H1 (cell line): ENCODE data around the gene NRP2. TPM values are rescaled to one million over a fixed set of nuclear protein-coding genes. Genes with fewer than 3 reads are reported as not detected.

Experiments used
- CTCF ChIA-PET: fragments of 300-600 bp; sonication (Branson Sonifier 250); formaldehyde crosslinking; loops from one replicate; lab custom pipeline; 2021; ENCODE audit not compliant: partially characterized antibody; lab: Charles Lee
- POLR2A ChIA-PET: fragments of 300-600 bp; sonication (Branson Sonifier 250); formaldehyde crosslinking; loops from one replicate; lab custom pipeline; 2021; ENCODE audit warnings: inconsistent platforms; ENCODE audit not compliant: partially characterized antibody; lab: Charles Lee
- DNase-seq, 2 experiments: peaks; one replicate each; pipeline versions ENCODE4 v3.0.0 to v3.0.0-alpha.2; 2010 to 2022; ENCODE audit warnings: low spot score in 2 of 2, low read depth in 1 of 2, mixed read lengths in 1 of 2
- FAIRE-seq: peaks from 2 replicates; lab custom pipeline; 2011; peaks lifted over from hg19 to GRCh38; lab: Jason Lieb, UNC
- H2AFZ ChIP-seq: 2 replicates; pipeline ENCODE4 v1.8.1; 2012; ENCODE audit warnings: low read length, inconsistent platforms
- H2AK5ac ChIP-seq: 2 replicates; pipeline ENCODE4 v1.6.1; 2013; ENCODE audit warnings: low read depth, low read length
- H2BK120ac ChIP-seq: replicated peaks from 2 replicates; pipeline ENCODE3; 2013; ENCODE audit warnings: low read depth, low read length, inconsistent platforms
- H2BK12ac ChIP-seq: 2 replicates; pipeline ENCODE4 v1.6.1; 2013; ENCODE audit warnings: low read depth, low read length
- H2BK15ac ChIP-seq: 2 replicates; pipeline ENCODE4 v1.6.1; 2013; ENCODE audit warnings: low read length
- H2BK20ac ChIP-seq: 2 replicates; pipeline ENCODE4 v1.6.1; 2013; ENCODE audit warnings: low read length
- H2BK5ac ChIP-seq: 2 replicates; pipeline ENCODE4 v1.6.1; 2013; ENCODE audit warnings: low read depth, low read length
- H3K14ac ChIP-seq: 2 replicates; pipeline ENCODE4 v1.6.1; 2013; ENCODE audit warnings: inconsistent platforms; ENCODE audit not compliant: insufficient read length
- H3K18ac ChIP-seq: 2 replicates; pipeline ENCODE4 v1.6.1; 2013; ENCODE audit warnings: low read length; ENCODE audit errors: extremely low read depth
- H3K23ac ChIP-seq: 2 replicates; pipeline ENCODE4 v1.6.1; 2013; ENCODE audit warnings: inconsistent platforms; ENCODE audit not compliant: insufficient read length
- H3K23me2 ChIP-seq: 2 replicates; pipeline ENCODE4 v1.6.1; 2013; ENCODE audit warnings: low read depth, low read length
- H3K27ac ChIP-seq: 2 replicates; pipeline ENCODE4 v1.6.1; 2011; ENCODE audit warnings: low read depth, low read length, inconsistent platforms
- H3K27me3 ChIP-seq, 4 experiments: replicated peaks in 1 of 4; 1 replicate in 1 of 4; 2 replicates in 3 of 4; pipeline versions ENCODE4 v1.6.1 to v1.8.1; 2011 to 2013; ENCODE audit warnings: low read length in 3 of 4, mild to moderate bottlenecking in 3 of 4, inconsistent platforms in 2 of 4, mixed read lengths in 2 of 4, moderate library complexity in 1 of 4; ENCODE audit not compliant: control insufficient read depth in 3 of 4, insufficient read depth in 3 of 4; ENCODE audit errors: extremely low read depth in 1 of 4
- H3K36me3 ChIP-seq, 4 experiments: 2 replicates each; pipeline versions ENCODE4 v1.6.1 to v1.8.1; 2011 to 2013; ENCODE audit warnings: mild to moderate bottlenecking in 4 of 4, low read length in 3 of 4, moderate library complexity in 2 of 4, control low read depth in 1 of 4, inconsistent platforms in 1 of 4; ENCODE audit not compliant: insufficient read depth in 4 of 4, control insufficient read depth in 2 of 4
- H3K4ac ChIP-seq: replicated peaks from 2 replicates; pipeline ENCODE3; 2013; ENCODE audit warnings: low read length, low read depth, mixed read lengths, inconsistent platforms; ENCODE audit not compliant: insufficient read length
- H3K4me1 ChIP-seq, 4 experiments: replicated peaks in 1 of 4; 1 replicate in 1 of 4; 2 replicates in 3 of 4; pipeline versions ENCODE4 v1.6.1 to v1.8.1; 2011 to 2013; ENCODE audit warnings: low read length in 3 of 4, inconsistent platforms in 2 of 4, mixed read lengths in 1 of 4; ENCODE audit not compliant: insufficient read depth in 4 of 4, control insufficient read depth in 3 of 4
- H3K4me2 ChIP-seq, 2 experiments: 2 replicates each; pipeline versions ENCODE4 v1.6.1 to v1.8.1; 2011 to 2013; ENCODE audit warnings: low read depth in 2 of 2, low read length in 2 of 2, control low read depth in 1 of 2, inconsistent platforms in 1 of 2, mild to moderate bottlenecking in 1 of 2; ENCODE audit not compliant: insufficient read depth in 1 of 2
- H3K4me3 ChIP-seq, 4 experiments: fragments of 200-600, 300-600 bp in 1 of 4; sonication (generic), shearing (Covaris generic), sonication (Bioruptor Twin) in 1 of 4; 2 replicates each; pipeline versions ENCODE4 v1.5.1 to v1.8.1; 2011 to 2016; ENCODE audit warnings: low read length in 4 of 4, low read depth in 3 of 4, control low read depth in 2 of 4, inconsistent platforms in 2 of 4, mild to moderate bottlenecking in 2 of 4, mixed read lengths in 1 of 4, moderate library complexity in 1 of 4; ENCODE audit not compliant: insufficient read depth in 2 of 4; ENCODE audit errors: extremely low read depth in 1 of 4
- H3K56ac ChIP-seq: replicated peaks from 2 replicates; pipeline ENCODE3; 2013; ENCODE audit warnings: low read depth, mild to moderate bottlenecking, mixed read lengths, low read length, inconsistent platforms; ENCODE audit not compliant: insufficient read length
- H3K79me1 ChIP-seq: 2 replicates; pipeline ENCODE4 v1.6.1; 2013; ENCODE audit warnings: low read depth, low read length, control low read depth
- H3K79me2 ChIP-seq, 2 experiments: 2 replicates each; pipeline versions ENCODE4 v1.6.1 to v1.8.1; 2012 to 2013; ENCODE audit warnings: low read length in 2 of 2, mild to moderate bottlenecking in 2 of 2, inconsistent platforms in 1 of 2; ENCODE audit not compliant: insufficient read depth in 2 of 2, control insufficient read depth in 1 of 2
- H3K9ac ChIP-seq, 4 experiments: replicated peaks in 1 of 4; 1 replicate in 1 of 4; 2 replicates in 3 of 4; pipeline versions ENCODE4 v1.6.1 to v1.8.1; 2011 to 2013; ENCODE audit warnings: low read depth in 3 of 4, low read length in 3 of 4, control low read depth in 2 of 4, mild to moderate bottlenecking in 2 of 4, moderate library complexity in 2 of 4, inconsistent platforms in 1 of 4; ENCODE audit errors: extremely low read depth in 1 of 4
- H3K9me3 ChIP-seq, 2 experiments: 2 replicates each; pipeline versions ENCODE4 v1.6.1 to v1.8.1; 2012 to 2013; ENCODE audit warnings: mild to moderate bottlenecking in 2 of 2, moderate library complexity in 2 of 2, control low read depth in 1 of 2, inconsistent platforms in 1 of 2, low read depth in 1 of 2, low read length in 1 of 2, mixed read lengths in 1 of 2; ENCODE audit not compliant: insufficient read depth in 2 of 2
- H4K20me1 ChIP-seq, 2 experiments: replicated peaks in 1 of 2; 2 replicates each; pipeline versions ENCODE3 to v1.8.1; 2011 to 2013; ENCODE audit warnings: inconsistent platforms in 2 of 2, low read length in 2 of 2, mild to moderate bottlenecking in 1 of 2; ENCODE audit not compliant: insufficient read depth in 2 of 2, control insufficient read depth in 1 of 2
- H4K5ac ChIP-seq: 2 replicates; pipeline ENCODE4 v1.6.1; 2013; ENCODE audit warnings: low read length, low read depth, mixed read lengths, inconsistent platforms; ENCODE audit not compliant: insufficient read length
- H4K8ac ChIP-seq: 2 replicates; pipeline ENCODE4 v1.8.0; 2013; ENCODE audit warnings: mild to moderate bottlenecking, moderate library complexity, low read length, inconsistent platforms; ENCODE audit not compliant: insufficient read depth; ENCODE audit errors: extremely low read depth
- H4K91ac ChIP-seq: replicated peaks from 2 replicates; pipeline ENCODE3; 2013; ENCODE audit warnings: low read length, mixed read lengths, inconsistent platforms; ENCODE audit not compliant: insufficient read length
- ASH2L ChIP-seq: fragments of 200-600, 300-600 bp; sonication (generic); IDR thresholded peaks from one replicate; pipeline ENCODE4 v1.7.1; 2017; ENCODE audit warnings: low read length
- BACH1 ChIP-seq: IDR thresholded peaks from 2 replicates; pipeline ENCODE4 v1.6.1; 2012; ENCODE audit warnings: low read length, improper control_type of control experiment
- BRCA1 ChIP-seq: IDR thresholded peaks from 2 replicates; pipeline ENCODE4 v1.6.1; 2012; ENCODE audit warnings: low read depth, low read length, improper control_type of control experiment
- CEBPB ChIP-seq: IDR thresholded peaks from 2 replicates; pipeline ENCODE4 v1.6.1; 2012; ENCODE audit warnings: low read depth, low read length
- EP300 ChIP-seq, 2 experiments: IDR thresholded peaks; 1 replicate in 1 of 2; 2 replicates in 1 of 2; pipeline ENCODE4 v1.6.1; 2011 to 2012; ENCODE audit warnings: low read depth in 2 of 2, low read length in 2 of 2, mild to moderate bottlenecking in 2 of 2, borderline replicate concordance in 1 of 2, inconsistent platforms in 1 of 2, moderate library complexity in 1 of 2
- HDAC2 ChIP-seq, 2 experiments: fragments of 300-600 bp in 1 of 2; sonication (generic) in 1 of 2; IDR thresholded peaks; 2 replicates each; pipeline ENCODE4 v1.6.1; 2011 to 2012; ENCODE audit warnings: low read depth in 2 of 2, low read length in 2 of 2, mild to moderate bottlenecking in 2 of 2, moderate library complexity in 2 of 2, borderline replicate concordance in 1 of 2, inconsistent platforms in 1 of 2
- JUND ChIP-seq: IDR thresholded peaks from 2 replicates; pipeline ENCODE4 v1.6.1; 2011; ENCODE audit warnings: mild to moderate bottlenecking, improper control_type of control experiment, low read length
- MAFK ChIP-seq: IDR thresholded peaks from 2 replicates; pipeline ENCODE4 v1.6.1; 2012; ENCODE audit warnings: low read depth, mild to moderate bottlenecking, improper control_type of control experiment, low read length
- RFX5 ChIP-seq: IDR thresholded peaks from 2 replicates; pipeline ENCODE4 v1.6.1; 2011; ENCODE audit warnings: low read depth, low read length, improper control_type of control experiment, borderline replicate concordance
- SP1 ChIP-seq: IDR thresholded peaks from 2 replicates; pipeline ENCODE4 v1.6.1; 2011; ENCODE audit warnings: low read depth, low read length
- TAF7 ChIP-seq: optimal IDR thresholded peaks from 2 replicates; pipeline ENCODE3; 2011; ENCODE audit warnings: low read depth, mild to moderate bottlenecking, inconsistent platforms, low read length, moderate library complexity, borderline replicate concordance
- WGBS, 2 experiments: shearing (Covaris generic) in 1 of 2; methylation state at CpG; one replicate each; pipeline versions ENCODE4 v1.1.6 to v1.1.7; 2013 to 2015; ENCODE audit warnings: low lambda C conversion rate in 2 of 2, mixed read lengths in 2 of 2, inconsistent platforms in 1 of 2, low coverage in 1 of 2, missing lambda C conversion rate in 1 of 2; ENCODE audit not compliant: insufficient replicate concordance in 2 of 2, insufficient coverage in 1 of 2, insufficient read length in 1 of 2; ENCODE audit errors: extremely low coverage in 1 of 2, missing lambda C conversion rate in 1 of 2; 5-methylcytosine and 5-hydroxymethylcytosine counted together
- polyA plus RNA-seq, 7 experiments: library from polyadenylated mRNA; depleted of rRNA in 3 of 7; stranded (reverse) in 5 of 7; unstranded in 2 of 7; fragments of >200 nt in 5 of 7; fragments of 200-250 nt in 2 of 7; gene quantifications; 1 replicate in 5 of 7; 2 replicates in 1 of 7; 4 replicates in 1 of 7; pipeline versions ENCODE4 v1.2.1 to v1.2.3, GENCODE V29; 2011 to 2013; ENCODE audit warnings: missing spikeins in 2 of 7, mixed read lengths in 2 of 7
- total RNA-seq: library from RNA; stranded (reverse); fragmentation: NEBNext Ultra II Directional; extraction: Animal tissue kit (Norgen Biotek cat#: 25700); gene quantifications from 2 replicates; pipeline ENCODE4 v1.2.1, GENCODE V29; 2021

NRP2 gene
- total and polyA plus RNA-seq, 2 of the 8 experiments (the other 6 are each of a cell fraction or from before 2014, with no cell fraction given) = 32.0 to 37.8 TPM

GRCh38 chr2:205845446-205845845 lies 163.1 kb downstream of the NRP2 start:
- DNase-seq (no peak), FAIRE-seq (no peak)
- Histone ChIP-seq H3K27ac (no peak overlapping the region), H4K20me1 (no peaks in the 10 kb centered on the region), H3K4me3 (no peak overlapping the region), H3K23me2 (no peaks in the 10 kb centered on the region), H2BK120ac (no peak overlapping the region), H3K36me3 (no peaks in the 10 kb centered on the region), H3K9ac (no peak overlapping the region), H4K8ac (no peak overlapping the region), H4K5ac (no peak overlapping the region), H3K4me1 (peaks cover 0 to 5% (median under 1%) of the 10 kb centered on the region in 4 experiments; a peak in 1 of 7 replicates), H3K4me2 (no peak overlapping the region), H3K79me1 (no peaks in the 10 kb centered on the region), H3K18ac (no peak overlapping the region), H3K79me2 (no peaks in the 10 kb centered on the region), H4K91ac (no peak overlapping the region), H3K56ac (no peak overlapping the region), H2BK12ac (no peak overlapping the region), H2BK15ac (no peak overlapping the region), H3K9me3 (no peaks in the 10 kb centered on the region), H3K27me3 (no peaks in the 10 kb centered on the region), H3K4ac (no peak overlapping the region), H2BK5ac (no peak overlapping the region), H2AFZ (no peak overlapping the region), H2BK20ac (no peak overlapping the region), H3K23ac (no peak overlapping the region), H2AK5ac (no peak overlapping the region), H3K14ac (no peak overlapping the region)
- ChIA-PET POLR2A (interaction anchor here (0.7 kb wide), 1 partner anchor 797 kb away, joined by 3 read pairs; no protein-coding TSS in a partner anchor), CTCF (interaction anchor here (0.9 to 1.2 kb wide), 3 partner anchors 31 to 69 kb away, joined by 4 read pairs; no protein-coding TSS in a partner anchor)
- WGBS, 2 experiments = 86% methylated on average over 3 of the region's 3 CpGs; no CpG with 5 or more reads in 1 of the 2 experiments
- TF ChIP-seq BACH1 = no peak
- no peak for TF ChIP-seq EP300 (IDR thresholded peaks at IDR 0.05; ENCODE audit: borderline replicate concordance in 1 of 2, low read depth in 2 of 2, low read length in 2 of 2)
- no peak for TF ChIP-seq BRCA1
- no peak for TF ChIP-seq RFX5
- no peak for TF ChIP-seq MAFK
- TF ChIP-seq HDAC2 (IDR thresholded peaks at IDR 0.05; ENCODE audit: borderline replicate concordance in 1 of 2, low read depth in 2 of 2, low read length in 2 of 2) = no peak
- no peak for TF ChIP-seq ASH2L
- no peak for TF ChIP-seq JUND
- no peak for TF ChIP-seq TAF7
- no peak for TF ChIP-seq SP1
- no peak for TF ChIP-seq CEBPB
